Fibroblast of the aortic adventitia (primary cell): ENCODE measurements around the gene IP6K2. TPM values are rescaled to one million over a fixed set of nuclear protein-coding genes. Genes with fewer than 3 reads are reported as not detected.
A peak's percentile ranks its signal among the peaks of the same experiment; 100 is the strongest.

Source experiments
- DNase-seq: peaks from one replicate; pipeline ENCODE4 v3.0.0-alpha.2; 2010; ENCODE audit warnings: low read depth
- H3K4me3 ChIP-seq: 2 replicates; pipeline ENCODE4 v1.5.1; 2011; ENCODE audit warnings: low read depth, mild to moderate bottlenecking, control low read depth, low read length, moderate library complexity
- total RNA-seq: library from RNA; depleted of rRNA; stranded (reverse); fragments of >200 nt; gene quantifications from 2 replicates; pipeline ENCODE4 v1.2.3, GENCODE V29; 2012; ENCODE audit warnings: low replicate concordance
- TF ChIP-seq, protein P1 (sequence below): IDR thresholded peaks from 2 replicates; pipeline ENCODE4 v1.5.1; 2011; ENCODE audit warnings: mild to moderate bottlenecking, low read length, control low read depth, inconsistent platforms; ENCODE audit not compliant: insufficient read depth

The IP6K2 gene
- total RNA-seq, 1 donor: 35.7 TPM

DNA sequence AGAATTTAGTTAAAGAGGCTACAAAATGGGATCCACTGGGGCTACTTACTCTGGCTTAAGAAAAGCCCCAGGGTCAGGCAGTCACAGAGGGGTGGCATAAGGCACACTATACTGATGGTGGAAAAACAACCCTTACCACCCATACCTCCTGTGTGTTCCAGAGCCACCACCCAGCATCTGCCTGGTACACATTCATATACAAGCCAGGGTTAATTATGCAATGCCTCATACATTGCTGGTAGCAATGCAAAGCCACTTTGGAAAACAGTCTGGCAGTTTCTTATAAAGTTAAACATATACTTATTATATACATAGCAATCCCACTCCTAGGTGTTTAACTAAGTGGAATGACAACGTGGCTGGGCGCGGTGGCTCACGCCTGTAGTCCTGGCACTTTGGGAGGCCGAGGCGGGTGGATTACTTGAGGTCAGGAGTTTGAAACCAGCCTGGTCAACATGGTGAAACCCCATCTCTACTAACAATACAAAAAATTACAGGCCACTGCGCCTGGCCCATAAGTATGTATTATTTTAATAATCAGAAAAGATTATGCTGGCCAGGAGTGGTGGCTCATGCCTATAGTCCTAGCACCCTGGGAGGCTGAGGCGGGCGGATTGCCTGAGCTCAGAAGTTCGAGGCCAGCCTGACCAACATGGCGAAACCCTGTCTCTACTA, 16.2 kb downstream of the IP6K2 start:
- DNase-seq: no peak
- TF ChIP-seq, protein P1, sequence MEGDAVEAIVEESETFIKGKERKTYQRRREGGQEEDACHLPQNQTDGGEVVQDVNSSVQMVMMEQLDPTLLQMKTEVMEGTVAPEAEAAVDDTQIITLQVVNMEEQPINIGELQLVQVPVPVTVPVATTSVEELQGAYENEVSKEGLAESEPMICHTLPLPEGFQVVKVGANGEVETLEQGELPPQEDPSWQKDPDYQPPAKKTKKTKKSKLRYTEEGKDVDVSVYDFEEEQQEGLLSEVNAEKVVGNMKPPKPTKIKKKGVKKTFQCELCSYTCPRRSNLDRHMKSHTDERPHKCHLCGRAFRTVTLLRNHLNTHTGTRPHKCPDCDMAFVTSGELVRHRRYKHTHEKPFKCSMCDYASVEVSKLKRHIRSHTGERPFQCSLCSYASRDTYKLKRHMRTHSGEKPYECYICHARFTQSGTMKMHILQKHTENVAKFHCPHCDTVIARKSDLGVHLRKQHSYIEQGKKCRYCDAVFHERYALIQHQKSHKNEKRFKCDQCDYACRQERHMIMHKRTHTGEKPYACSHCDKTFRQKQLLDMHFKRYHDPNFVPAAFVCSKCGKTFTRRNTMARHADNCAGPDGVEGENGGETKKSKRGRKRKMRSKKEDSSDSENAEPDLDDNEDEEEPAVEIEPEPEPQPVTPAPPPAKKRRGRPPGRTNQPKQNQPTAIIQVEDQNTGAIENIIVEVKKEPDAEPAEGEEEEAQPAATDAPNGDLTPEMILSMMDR: no peak
- no peak overlapping the region for H3K4me3 ChIP-seq

GRCh38 chr3:48698891-48699290, 18.1 kb downstream of the IP6K2 start:
- no peak overlapping the region for H3K4me3 ChIP-seq
- no peak for DNase-seq
- TF ChIP-seq, protein P1: no peak

- DNase-seq: no peak
- TF ChIP-seq, protein P1: no peak
- no peak overlapping the region for H3K4me3 ChIP-seq
Observed at GRCh38 chr3:48697952-48698351, 19.1 kb downstream of the IP6K2 start.

DNA sequence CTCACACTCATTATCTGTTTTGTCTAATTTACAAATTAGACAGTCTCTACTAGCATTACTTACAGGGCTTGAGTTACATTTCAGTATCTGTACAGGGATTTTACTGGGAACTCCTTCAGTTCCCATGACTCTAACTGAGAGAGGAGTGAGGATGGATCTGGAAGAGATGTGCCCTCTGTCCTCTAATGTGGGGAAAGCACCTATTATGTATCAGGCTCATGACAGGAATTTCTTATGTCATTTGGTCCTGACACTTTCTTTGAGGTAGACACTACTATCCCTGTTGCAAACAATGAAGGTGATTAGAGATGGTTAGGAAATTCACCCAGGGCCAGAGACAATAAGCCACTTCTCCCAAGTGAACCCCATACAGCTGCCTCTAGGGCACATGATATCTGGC, 20.4 kb downstream of the IP6K2 start:
- no peak overlapping the region for H3K4me3 ChIP-seq
- no peak for DNase-seq
- TF ChIP-seq, protein P1: no peak

GRCh38 chr3:48696156-48696555, 20.9 kb downstream of the IP6K2 start:
- H3K4me3 ChIP-seq: no peak overlapping the region
- TF ChIP-seq, protein P1: no peak
- DNase-seq: no peak

DNA sequence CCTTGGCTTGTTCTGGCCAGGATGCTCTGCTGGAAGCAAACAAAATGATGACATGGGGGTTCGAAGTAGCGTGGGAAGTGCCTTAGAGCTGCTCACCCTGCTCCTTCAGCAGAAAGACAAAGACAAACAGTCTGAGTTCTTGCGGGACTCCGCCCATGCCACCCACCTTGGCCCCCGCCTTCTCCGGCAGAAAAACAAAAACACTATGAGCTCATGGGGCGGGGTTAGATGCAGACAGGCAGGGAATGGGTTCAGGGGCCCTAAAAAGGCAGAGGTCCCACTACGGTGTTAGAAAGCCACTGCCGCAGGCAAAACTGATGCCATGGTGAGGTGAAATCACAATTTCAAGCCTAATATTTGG, 21.6 kb downstream of the IP6K2 start:
- peak; percentile 64 for DNase-seq
- peak overlapping the region; percentile 59 for H3K4me3 ChIP-seq
- TF ChIP-seq, protein P1: no peak
